Lower leg skin (tissue), 3 donors: Measurements from ENCODE around the gene CNTNAP5.

Source experiments
- CTCF ChIP-seq, 3 donors: fragments of 450-650 bp; IDR thresholded peaks; one replicate each; pipeline ENCODE4 v1.5.1; 2016; ENCODE audit warnings: antibody characterized with exemption in 3 of 3, mild to moderate bottlenecking in 3 of 3, moderate library complexity in 2 of 3
- POLR2A ChIP-seq, 2 donors: fragments of 450-650 bp; IDR thresholded peaks; one replicate each; pipeline ENCODE4 v1.6.1; 2016 to 2017; ENCODE audit warnings: antibody characterized with exemption in 2 of 2, mild to moderate bottlenecking in 1 of 2, moderate library complexity in 1 of 2

- TF ChIP-seq CTCF (IDR thresholded peaks at IDR 0.05) (no peak), POLR2A (IDR thresholded peaks at IDR 0.05) (no peak)
These were observed 457.0 kb downstream of the CNTNAP5 start for GRCh38 chr2:124482044-124482443.
